DMS153 (cell line): Measurements from ENCODE around the gene ST7.

Source experiments
- DNase-seq: peaks from one replicate; lab custom pipeline; 2025; lab: John Stamatoyannopoulos, UW

The ST7 gene

DNA sequence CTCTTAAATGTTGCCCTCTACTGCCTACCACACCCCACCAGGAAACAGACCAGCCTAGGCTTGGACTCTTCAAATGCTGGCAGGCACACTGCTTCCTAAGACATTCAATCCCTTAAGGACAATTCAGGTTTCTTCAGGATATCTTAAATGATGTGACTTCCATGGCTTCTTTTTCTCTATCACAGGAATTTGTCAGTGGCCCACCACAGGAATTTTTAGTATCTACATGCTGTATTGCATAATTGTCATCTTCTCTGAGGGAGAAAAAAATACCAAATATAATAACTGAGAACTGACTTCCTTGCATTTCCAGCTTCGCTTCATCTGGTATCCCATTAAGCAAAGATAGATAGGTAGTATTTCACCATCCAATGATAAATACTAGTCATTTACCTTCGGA, 240.3 kb downstream of the ST7 start:
- DNase-seq = no peak

- DNase-seq = no peak
These were observed 241.1 kb downstream of the ST7 start for GRCh38 chr7:117194445-117194844.

DNA sequence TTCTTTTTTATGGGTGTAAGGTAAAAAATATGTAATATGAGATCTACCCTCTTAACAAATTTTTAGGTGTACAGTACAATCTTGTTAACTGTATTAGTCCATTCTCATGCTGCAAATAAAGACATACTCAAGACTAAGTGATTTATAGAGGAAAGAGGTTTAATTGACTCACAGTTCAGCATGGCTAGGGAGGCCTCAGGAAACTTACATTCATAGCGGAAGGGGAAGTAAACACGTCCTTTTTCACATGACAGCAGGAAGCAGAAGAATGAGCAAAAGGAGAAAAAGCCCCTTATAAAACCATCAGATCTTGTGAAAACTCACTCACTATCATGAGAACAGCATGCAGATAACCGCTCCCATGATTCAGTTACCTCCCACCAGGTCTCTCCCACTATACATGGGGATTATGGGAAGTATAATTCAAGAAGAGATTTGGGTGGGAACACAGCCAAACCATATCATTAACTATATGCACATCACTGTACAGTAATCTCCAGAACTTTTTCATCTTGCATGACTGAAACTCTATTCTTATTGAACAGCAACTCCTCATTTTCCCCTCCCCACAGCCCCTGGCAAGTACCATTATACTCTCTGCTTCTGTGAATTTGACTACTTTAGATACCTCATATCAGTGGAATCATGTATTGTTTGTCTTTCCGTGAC, 242.2 kb downstream of the ST7 start:
- no peak for DNase-seq

- no peak for DNase-seq
These were observed 246.8 kb downstream of the ST7 start for GRCh38 chr7:117200132-117200531.

- no peak for DNase-seq
These were observed 247.6 kb downstream of the ST7 start for GRCh38 chr7:117200786-117201458.

DNA sequence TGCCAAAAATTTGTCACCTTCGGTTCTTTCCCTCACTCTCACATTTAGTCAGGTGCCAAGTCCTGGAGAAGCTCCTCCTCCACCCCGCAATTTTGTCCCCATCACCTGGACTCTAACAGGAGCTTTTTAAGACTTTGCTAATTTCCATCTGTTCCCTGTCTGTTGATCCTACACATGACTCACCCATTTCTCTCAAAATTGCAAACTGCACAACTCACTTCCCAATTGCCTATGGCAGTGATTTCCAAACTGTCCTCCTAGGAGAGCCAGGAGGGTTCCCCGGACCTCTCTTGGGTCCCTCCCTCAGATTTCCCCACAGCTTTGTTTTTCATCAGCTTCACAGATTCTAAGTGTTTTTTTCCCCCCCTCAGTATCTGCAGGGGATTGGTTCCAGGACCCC, 249.2 kb downstream of the ST7 start:
- no peak for DNase-seq

DNA sequence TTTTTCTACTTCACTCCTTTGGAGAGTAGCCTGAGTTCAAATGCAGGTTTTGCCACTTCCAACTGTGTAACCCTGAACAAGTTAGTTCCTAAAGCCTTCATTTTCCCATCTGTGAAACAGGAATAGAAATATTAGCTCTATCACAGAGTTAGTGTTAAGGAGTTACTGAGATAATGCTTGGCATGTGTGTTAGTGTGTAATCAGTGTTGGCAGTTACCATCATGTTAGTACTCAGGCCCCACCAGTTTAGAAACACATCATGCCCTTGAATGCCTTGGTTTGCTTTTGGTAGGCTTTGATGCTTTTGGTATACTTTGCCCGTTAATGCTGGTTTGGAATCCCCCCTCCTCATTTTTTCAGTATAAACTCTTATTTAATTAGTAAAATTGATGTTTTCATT, 249.9 kb downstream of the ST7 start:
- no peak for DNase-seq

DNA sequence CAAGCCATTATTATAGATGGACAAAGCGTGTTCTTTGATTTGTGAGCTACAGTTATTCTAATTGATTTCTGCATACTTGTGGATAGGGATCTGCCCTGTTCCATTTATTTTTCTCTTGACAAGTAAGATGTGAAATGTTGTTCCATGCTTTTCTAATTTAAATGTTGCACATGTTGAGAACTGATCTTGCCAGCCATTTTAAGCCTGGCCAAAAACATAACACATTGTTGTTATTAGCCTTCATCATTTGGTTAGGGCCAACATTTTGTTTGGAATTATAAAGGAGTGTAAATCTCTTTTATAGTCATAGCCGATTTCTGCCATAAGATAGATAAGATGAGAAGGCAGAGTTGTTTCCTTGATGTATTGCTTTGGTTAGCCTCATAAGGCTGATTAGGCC, 252.6 kb downstream of the ST7 start:
- no peak for DNase-seq

DNA sequence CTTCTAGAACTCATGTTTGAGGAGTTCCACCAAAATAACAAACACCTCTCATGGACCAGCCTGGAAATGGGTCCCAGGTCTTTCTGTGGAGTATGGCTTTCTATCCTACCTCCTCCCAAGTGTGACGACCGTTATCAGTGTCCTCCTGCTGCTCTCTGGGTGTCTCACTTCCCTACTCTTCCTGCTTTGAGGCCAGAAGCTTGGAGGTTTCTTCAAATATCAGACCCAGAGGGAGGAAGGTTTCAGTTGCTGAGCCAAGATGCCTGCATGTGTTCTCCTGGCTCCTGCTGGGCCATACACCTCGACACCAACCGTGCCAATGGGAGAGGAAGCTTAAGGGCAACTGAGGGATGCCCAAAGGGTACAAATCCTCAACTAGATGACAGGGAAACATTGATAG, 255.0 kb downstream of the ST7 start:
- no peak for DNase-seq

- DNase-seq = no peak
These were observed 257.1 kb downstream of the ST7 start for GRCh38 chr7:117210397-117210796.

- no peak for DNase-seq
These were observed 257.6 kb downstream of the ST7 start for GRCh38 chr7:117210908-117211307.

- no peak for DNase-seq
These were observed 258.3 kb downstream of the ST7 start for GRCh38 chr7:117211614-117212013.

- no peak for DNase-seq
These were observed 259.9 kb downstream of the ST7 start for GRCh38 chr7:117212969-117213877.

GRCh38 chr7:117216010-117216409, 262.7 kb downstream of the ST7 start:
- DNase-seq = no peak

- no peak for DNase-seq
These were observed 263.3 kb downstream of the ST7 start for GRCh38 chr7:117216436-117217069.

GRCh38 chr7:117217106-117218035, 264.1 kb downstream of the ST7 start:
- no peak for DNase-seq

- no peak for DNase-seq
These were observed 265.4 kb downstream of the ST7 start for GRCh38 chr7:117218700-117219099.

- DNase-seq = no peak
These were observed 266.2 kb downstream of the ST7 start for GRCh38 chr7:117219485-117219884.

- DNase-seq = no peak
These were observed 267.5 kb downstream of the ST7 start for GRCh38 chr7:117220836-117221235.

DNA sequence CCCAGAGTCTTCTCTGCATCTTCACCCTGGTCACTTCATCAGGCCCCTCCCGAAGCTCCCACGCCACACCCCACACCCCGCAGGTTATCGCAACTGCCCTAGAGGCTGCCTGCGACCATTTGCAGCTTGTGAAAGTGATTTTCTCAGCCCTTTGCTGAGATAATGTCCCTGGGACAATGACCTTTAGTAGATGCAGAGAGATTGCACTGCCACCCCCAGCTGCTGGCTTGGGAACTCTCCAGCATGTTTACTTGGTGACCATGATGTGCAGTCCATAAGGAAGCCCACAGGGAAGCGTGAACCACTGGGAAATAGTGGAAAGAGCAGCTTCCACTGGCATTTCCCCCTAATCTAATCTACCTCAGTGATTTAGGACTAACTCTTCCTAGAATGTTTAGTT, 272.2 kb downstream of the ST7 start:
- DNase-seq = no peak

- no peak for DNase-seq
These were observed 273.8 kb downstream of the ST7 start for GRCh38 chr7:117227091-117227490.
